Activated B cell treated with CpG ODN at 0.5 μM for 24 hours (primary cell): Measurements from ENCODE around the gene MAPK8IP2. TPM values are rescaled to one million over a fixed set of nuclear protein-coding genes. Genes with fewer than 3 reads are reported as not detected.
A peak's percentile ranks its signal among the peaks of the same experiment; 100 is the strongest.

Experiments
- ATAC-seq: fragments of 200-7000 bp; cut with Tn5 transposase; one replicate; pipeline ENCODE4 v1.10.0; 2021; ENCODE audit warnings: low read depth, mild to moderate bottlenecking, moderate library complexity
- CTCF ChIA-PET: fragments of 350-600 bp; sonication (Branson Sonifier 250); formaldehyde crosslinking; loops from one replicate; lab custom pipeline; 2021; ENCODE audit warnings: antibody characterized with exemption; lab: Charles Lee
- POLR2A ChIA-PET: fragments of 350-600 bp; sonication (Branson Sonifier 250); formaldehyde crosslinking; loops from one replicate; lab custom pipeline; 2021; ENCODE audit warnings: antibody characterized with exemption; lab: Charles Lee
- DNase-seq: peaks from one replicate; pipeline ENCODE4 v3.0.0; 2022
- H3K27ac Mint-ChIP-seq: one replicate; pipeline ENCODE4 v1.8.0; 2020; ENCODE audit warnings: mixed read lengths
- H3K27me3 Mint-ChIP-seq: one replicate; pipeline ENCODE4 v1.8.0; 2021; ENCODE audit warnings: mixed read lengths
- H3K36me3 Mint-ChIP-seq: one replicate; pipeline ENCODE4 v1.8.0; 2021; ENCODE audit warnings: low read depth, mixed read lengths
- H3K4me1 Mint-ChIP-seq: one replicate; pipeline ENCODE4 v1.8.0; 2021; ENCODE audit warnings: mixed read lengths
- H3K4me3 Mint-ChIP-seq: one replicate; pipeline ENCODE4 v1.8.0; 2020; ENCODE audit warnings: mild to moderate bottlenecking, mixed read lengths
- H3K9me3 Mint-ChIP-seq: one replicate; pipeline ENCODE4 v1.8.0; 2020; ENCODE audit warnings: mixed read lengths
- CTCF ChIP-seq: fragments of 200-600 bp; IDR thresholded peaks from one replicate; pipeline ENCODE4 v1.8.0; 2022; ENCODE audit warnings: antibody characterized with exemption, mild to moderate bottlenecking
- intact Hi-C: fragments of 100-400 bp; cut with micrococcal nuclease; formaldehyde crosslinking; loops from one replicate; pipeline ENCODE4 v1.15.1; 2024
- total RNA-seq: library from RNA; stranded (reverse); gene quantifications from 2 replicates; pipeline ENCODE4 v1.2.3, GENCODE V29; 2022

MAPK8IP2 gene
- total RNA-seq, 1 donor from 2014 or later: 0.18 TPM

DNA sequence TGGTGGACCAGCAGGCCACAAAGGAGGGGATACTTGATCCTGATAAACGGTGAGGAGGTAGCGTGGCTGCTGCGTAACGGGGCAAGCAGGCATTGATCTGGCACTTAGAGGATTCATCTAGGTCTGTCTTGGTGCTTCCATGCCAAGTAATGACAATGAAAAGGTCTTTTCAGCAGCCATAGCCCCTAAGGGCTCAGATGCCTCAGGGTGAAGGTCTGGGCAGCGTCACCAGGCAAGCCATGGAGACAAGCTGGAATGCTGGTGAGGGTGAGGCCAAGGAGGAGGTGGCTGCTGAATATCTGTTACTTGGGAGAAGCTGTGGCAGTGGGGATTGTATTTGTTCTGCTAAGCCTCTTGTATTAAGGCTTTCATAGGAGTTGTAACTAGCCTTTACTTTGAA is 13.2 kb upstream of the MAPK8IP2 start:
- TF ChIP-seq CTCF: no peak
- intact Hi-C loops: no loop called here
- ATAC-seq: no peak
- Mint-ChIP-seq H3K27me3 (no peaks in the 10 kb centered on the region), H3K4me3 (no peak overlapping the region), H3K4me1 (peaks cover 10% of the 10 kb centered on the region), H3K9me3 (no peaks in the 10 kb centered on the region), H3K27ac (no peak overlapping the region), H3K36me3 (peaks cover 2% of the 10 kb centered on the region)
- ChIA-PET CTCF (interaction anchor here (1.5 kb wide), 1 partner anchor 24 kb away, joined by 5 read pairs; the partner anchor contains the start of gene SYCE3), POLR2A (no interaction called here)
- no peak for DNase-seq

DNA sequence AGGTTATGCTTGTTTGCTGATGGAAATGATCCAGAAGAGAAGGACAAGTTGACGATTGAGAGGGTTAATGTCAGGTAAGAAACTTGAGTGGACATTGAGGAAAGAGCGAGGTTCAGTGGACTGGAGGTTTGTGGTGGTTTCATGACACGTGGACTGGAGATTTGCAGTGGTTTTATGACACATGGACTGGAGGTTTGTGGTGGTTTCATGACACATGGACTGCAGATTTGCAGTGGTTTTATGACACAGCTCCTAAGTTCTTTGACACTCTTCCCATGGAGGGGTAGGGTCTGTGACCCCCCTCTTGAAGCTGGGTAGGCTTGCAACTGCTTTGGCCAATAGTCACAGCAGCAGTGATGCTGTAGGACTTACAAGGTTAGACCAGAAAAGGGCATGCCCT is 5.4 kb upstream of the MAPK8IP2 start:
- H3K4me1 Mint-ChIP-seq: peaks cover 4% of the 10 kb centered on the region
- peaks cover 3% of the 10 kb centered on the region for H3K36me3 Mint-ChIP-seq
- DNase-seq: no peak
- no peak for TF ChIP-seq CTCF
- POLR2A ChIA-PET: no interaction called here
- intact Hi-C loops: no loop called here
- ATAC-seq: no peak
- peaks cover 11% of the 10 kb centered on the region for H3K27me3 Mint-ChIP-seq
- H3K27ac Mint-ChIP-seq: no peak overlapping the region
- no peaks in the 10 kb centered on the region for H3K9me3 Mint-ChIP-seq
- no peak overlapping the region for H3K4me3 Mint-ChIP-seq
- CTCF ChIA-PET: no interaction called here

DNA sequence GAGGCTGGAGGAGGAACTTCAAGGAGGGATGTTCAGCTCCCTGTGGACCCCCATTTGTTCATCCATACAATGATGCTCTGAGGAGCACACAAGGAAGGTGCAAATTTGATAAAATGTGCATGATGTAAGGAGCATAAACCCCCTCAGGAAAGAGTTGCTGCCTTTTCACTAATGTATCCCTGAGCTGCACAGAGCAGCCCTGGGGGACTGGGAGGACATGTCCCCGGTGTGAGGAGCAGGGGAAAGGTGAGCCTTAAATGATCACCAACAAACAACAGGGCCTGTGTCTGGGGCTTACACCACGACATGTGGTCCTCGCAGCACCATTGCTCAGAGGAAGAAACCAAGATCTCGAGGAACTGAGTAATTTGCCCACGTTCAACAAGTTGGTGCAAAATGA is 3.5 kb upstream of the MAPK8IP2 start:
- CTCF ChIA-PET: no interaction called here
- H3K4me1 Mint-ChIP-seq: peaks cover 10% of the 10 kb centered on the region
- peaks cover 3% of the 10 kb centered on the region for H3K36me3 Mint-ChIP-seq

DNA sequence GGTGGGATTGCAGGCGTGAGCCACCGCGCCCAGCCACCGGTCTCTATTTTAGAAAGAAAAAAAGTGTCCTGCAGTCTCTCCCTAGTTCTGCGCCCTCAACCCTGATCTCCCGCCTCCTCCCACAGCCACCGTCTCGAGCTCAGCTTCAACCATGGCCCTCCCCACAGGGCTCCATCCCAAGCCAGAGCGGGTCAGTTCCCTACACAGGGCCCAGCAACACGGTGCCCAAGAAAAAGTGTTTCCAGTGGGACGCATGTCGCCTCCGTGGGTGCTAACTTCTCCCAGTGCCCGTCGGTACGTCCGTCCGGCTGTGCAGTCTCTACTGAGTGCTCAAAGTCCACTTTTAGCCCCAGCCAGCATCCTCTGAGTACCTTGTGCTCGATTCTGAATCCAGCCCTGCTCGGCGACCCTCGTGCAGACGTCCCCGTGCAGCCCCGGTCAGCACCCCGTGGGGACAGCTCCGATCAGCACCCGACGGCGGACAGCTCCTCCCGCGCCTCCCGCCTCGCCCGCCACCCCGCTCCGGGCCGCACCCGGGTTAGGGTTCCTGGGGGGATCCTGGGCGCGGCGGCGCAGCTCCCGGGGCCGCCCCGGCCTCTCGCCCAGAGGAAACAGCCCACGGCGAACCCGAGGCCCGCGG is 657 bp upstream of the MAPK8IP2 start:
- intact Hi-C loops: loop anchor here (2.0 kb wide), 1 partner anchor 17 kb away; the partner anchor contains the start of gene CHKB
- peaks cover 12% of the 10 kb centered on the region for H3K4me1 Mint-ChIP-seq
- no peak overlapping the region for H3K27ac Mint-ChIP-seq
- peaks cover 3% of the 10 kb centered on the region for H3K36me3 Mint-ChIP-seq
- peak; percentile 66 for DNase-seq
- ChIA-PET POLR2A (interaction anchor here (0.6 to 1.0 kb wide), 2 partner anchors 9 to 52 kb away, joined by 3 to 7 read pairs; no protein-coding TSS in a partner anchor), CTCF (no interaction called here)
- peaks cover 29% of the 10 kb centered on the region for H3K27me3 Mint-ChIP-seq
- H3K4me3 Mint-ChIP-seq: peak overlapping the region; percentile 72
- no peak for TF ChIP-seq CTCF
- peak; percentile 96 for ATAC-seq
- no peaks in the 10 kb centered on the region for H3K9me3 Mint-ChIP-seq

More for the DNA sequence above, 3.5 kb upstream of the MAPK8IP2 start:
- ATAC-seq (no peak), DNase-seq (no peak)
- TF ChIP-seq CTCF: no peak
- POLR2A ChIA-PET: no interaction called here
- H3K27me3 Mint-ChIP-seq: peaks cover 18% of the 10 kb centered on the region
- no peaks in the 10 kb centered on the region for H3K9me3 Mint-ChIP-seq
- no peak overlapping the region for H3K4me3 Mint-ChIP-seq
- intact Hi-C loops: no loop called here
- no peak overlapping the region for H3K27ac Mint-ChIP-seq

GRCh38 chr22:50600967-50601668 is 525 bp downstream of the MAPK8IP2 start:
- no peak for ATAC-seq
- TF ChIP-seq CTCF: no peak
- peaks cover 2% of the 10 kb centered on the region for H3K36me3 Mint-ChIP-seq
- DNase-seq: no peak
- H3K27ac Mint-ChIP-seq: no peak overlapping the region
- H3K9me3 Mint-ChIP-seq: no peaks in the 10 kb centered on the region
- ChIA-PET POLR2A (interaction anchor here (0.7 kb wide), 1 partner anchor 72 kb away, joined by 3 read pairs; no protein-coding TSS in a partner anchor), CTCF (interaction anchor here (0.9 kb wide), 1 partner anchor 75 kb away, joined by 3 read pairs; the partner anchor contains the start of gene SCO2)
- H3K4me1 Mint-ChIP-seq: peaks cover 12% of the 10 kb centered on the region
- intact Hi-C loops: loop anchor here (2.0 kb wide), 1 partner anchor 18 kb away; the partner anchor contains the start of gene CHKB
- peaks cover 30% of the 10 kb centered on the region for H3K27me3 Mint-ChIP-seq
- H3K4me3 Mint-ChIP-seq: peak overlapping the region; percentile 69
